Measurements from ENCODE around the gene AGAP1. TPM values are rescaled to one million over a fixed set of nuclear protein-coding genes. Genes with fewer than 3 reads are reported as not detected.

Gene AGAP1
- total RNA-seq, 1 donor from 2014 or later: 13.5 TPM

GRCh38 chr2:235960011-235960715 is 466.3 kb downstream of the AGAP1 start:
- no peak for DNase-seq (ENCODE audit: low spot score)

- DNase-seq (ENCODE audit: low spot score): no peak
These were observed 467.1 kb downstream of the AGAP1 start for GRCh38 chr2:235960716-235961640.

GRCh38 chr2:235961711-235962110 is 467.9 kb downstream of the AGAP1 start:
- no peak for DNase-seq (ENCODE audit: low spot score)

GRCh38 chr2:235963853-235964577 is 470.2 kb downstream of the AGAP1 start:
- no peak for DNase-seq (ENCODE audit: low spot score)

- no peak for DNase-seq (ENCODE audit: low spot score)
These were observed 471.0 kb downstream of the AGAP1 start for GRCh38 chr2:235964787-235965390.

- no peak for DNase-seq (ENCODE audit: low spot score)
These were observed 472.6 kb downstream of the AGAP1 start for GRCh38 chr2:235966396-235966795.

GRCh38 chr2:235966932-235967757 is 473.3 kb downstream of the AGAP1 start:
- no peak for DNase-seq (ENCODE audit: low spot score)

GRCh38 chr2:235968155-235968554 is 474.3 kb downstream of the AGAP1 start:
- DNase-seq (ENCODE audit: low spot score): no peak

- DNase-seq (ENCODE audit: low spot score): no peak
These were observed 474.9 kb downstream of the AGAP1 start for GRCh38 chr2:235968616-235969324.

GRCh38 chr2:235970204-235971040 is 476.6 kb downstream of the AGAP1 start:
- no peak for DNase-seq (ENCODE audit: low spot score)

GRCh38 chr2:235976516-235976915 is 482.7 kb downstream of the AGAP1 start:
- no peak for DNase-seq (ENCODE audit: low spot score)

- DNase-seq (ENCODE audit: low spot score): no peak
These were observed 483.1 kb downstream of the AGAP1 start for GRCh38 chr2:235976956-235977355.

GRCh38 chr2:235977445-235977844 is 483.6 kb downstream of the AGAP1 start:
- DNase-seq (ENCODE audit: low spot score): no peak

- no peak for DNase-seq (ENCODE audit: low spot score)
These were observed 484.2 kb downstream of the AGAP1 start for GRCh38 chr2:235978022-235978421.

GRCh38 chr2:235979037-235979436 is 485.2 kb downstream of the AGAP1 start:
- no peak for DNase-seq (ENCODE audit: low spot score)

GRCh38 chr2:235979753-235980435 is 486.1 kb downstream of the AGAP1 start:
- no peak for DNase-seq (ENCODE audit: low spot score)

- no peak for DNase-seq (ENCODE audit: low spot score)
These were observed 487.8 kb downstream of the AGAP1 start for GRCh38 chr2:235981631-235982030.

- DNase-seq (ENCODE audit: low spot score): no peak
These were observed 489.2 kb downstream of the AGAP1 start for GRCh38 chr2:235983016-235983415.

GRCh38 chr2:235984552-235984951 is 490.7 kb downstream of the AGAP1 start:
- DNase-seq (ENCODE audit: low spot score): no peak

Data from umbilical cord (tissue), 2 donors.